OCI-LY7 (cell line): ENCODE data around the gene GNMT. TPM values are rescaled to one million over a fixed set of nuclear protein-coding genes. Genes with fewer than 3 reads are reported as not detected.

ENCODE experiments used
- BruUV-seq: library from RNA; stranded (reverse); fragments of 400-500 nt; replicated peaks from 2 replicates; lab custom pipeline; 2021; lab: Mats Ljungman, UMichigan
- CTCF ChIA-PET: fragments of 300-600 bp; sonication (Branson Sonifier 250); formaldehyde crosslinking; loops from one replicate; lab custom pipeline; 2022; ENCODE audit warnings: antibody characterized with exemption; ENCODE audit not compliant: unreplicated experiment; lab: Charles Lee
- POLR2A ChIA-PET: fragments of 300-600 bp; sonication (Branson Sonifier 250); formaldehyde crosslinking; loops from one replicate; lab custom pipeline; 2022; ENCODE audit warnings: antibody characterized with exemption; lab: Charles Lee
- DNase-seq: peaks from one replicate; pipeline ENCODE4 v3.0.0-alpha.2; 2015; ENCODE audit warnings: low spot score
- H2AFZ ChIP-seq: fragments of 200-600 bp; sonication (generic), shearing (Covaris generic); 2 replicates; pipeline ENCODE4 v1.6.1; 2014; ENCODE audit warnings: mild to moderate bottlenecking, antibody characterized with exemption, low read length, moderate library complexity
- H3K27ac ChIP-seq: fragments of 200-600 bp; sonication (generic); 2 replicates; pipeline ENCODE4 v1.5.1; 2014; ENCODE audit warnings: mixed run types, low read depth, mild to moderate bottlenecking, moderate library complexity, low read length, inconsistent platforms; ENCODE audit not compliant: poor library complexity, severe bottlenecking
- H3K36me3 ChIP-seq: fragments of 200-600 bp; sonication (generic); 2 replicates; pipeline ENCODE4 v1.6.1; 2014; ENCODE audit warnings: mild to moderate bottlenecking, antibody characterized with exemption, low read length, moderate library complexity, mixed read lengths; ENCODE audit not compliant: insufficient read depth
- H3K4me1 ChIP-seq: fragments of 200-600 bp; sonication (generic); 2 replicates; pipeline ENCODE4 v1.5.1; 2014; ENCODE audit warnings: mild to moderate bottlenecking, low read length; ENCODE audit not compliant: insufficient read depth, poor library complexity, severe bottlenecking
- H3K4me2 ChIP-seq: fragments of 200-600 bp; sonication (generic); 2 replicates; pipeline ENCODE4 v1.6.1; 2014; ENCODE audit warnings: mild to moderate bottlenecking, low read length
- H3K4me3 ChIP-seq: fragments of 200-600 bp; sonication (generic); 2 replicates; pipeline ENCODE4 v1.5.1; 2014; ENCODE audit warnings: mild to moderate bottlenecking, low read depth, low read length; ENCODE audit not compliant: poor library complexity, severe bottlenecking
- H3K79me2 ChIP-seq: fragments of 200-600 bp; sonication (generic); 2 replicates; pipeline ENCODE4 v1.6.1; 2016; ENCODE audit warnings: low read depth, mild to moderate bottlenecking, low read length, moderate library complexity, mixed read lengths; ENCODE audit not compliant: insufficient read depth
- H3K9me2 ChIP-seq: fragments of 200-600 bp; sonication (generic); 2 replicates; pipeline ENCODE4 v1.6.1; 2016; ENCODE audit warnings: mild to moderate bottlenecking, low read length, mixed read lengths; ENCODE audit not compliant: insufficient read depth
- H3K9me3 ChIP-seq: fragments of 200-600 bp; sonication (generic); 2 replicates; pipeline ENCODE4 v1.6.1; 2014; ENCODE audit warnings: mild to moderate bottlenecking, mixed run types, low read length, mixed read lengths
- H4K20me1 ChIP-seq: fragments of 200-600 bp; sonication (generic); 2 replicates; pipeline ENCODE4 v1.6.1; 2014; ENCODE audit warnings: mild to moderate bottlenecking, antibody characterized with exemption, low read length, moderate library complexity, mixed read lengths; ENCODE audit not compliant: insufficient read depth
- EZH2phosphoT487 ChIP-seq: fragments of 200-600 bp; sonication (generic); IDR thresholded peaks from 2 replicates; pipeline ENCODE4 v1.6.1; 2018; ENCODE audit warnings: low read depth, borderline replicate concordance, mild to moderate bottlenecking, mixed run types, antibody characterized with exemption, low read length, moderate library complexity, mixed read lengths
- intact Hi-C: fragments of 100-400 bp; cut with micrococcal nuclease; formaldehyde crosslinking; loops from one replicate; pipeline ENCODE4 v1.10.0; 2022; ENCODE audit not compliant: unreplicated experiment
- total RNA-seq, 2 experiments: library from RNA; depleted of rRNA in 1 of 2; stranded (reverse); fragments of >200 nt in 1 of 2; shearing (Covaris generic) in 1 of 2; gene quantifications; 2 replicates each; pipeline ENCODE4 v1.2.3, GENCODE V29; 2014 to 2022
- TF ChIP-seq, protein P1 (sequence below): fragments of 200-600 bp; sonication (generic); conservative IDR thresholded peaks from 2 replicates; pipeline ENCODE4 v1.5.1; 2014; ENCODE audit warnings: mild to moderate bottlenecking, antibody characterized with exemption, low read length, moderate library complexity, mixed read lengths

GNMT gene
- total RNA-seq, 2 experiments from 2014 or later = 1.7 TPM

DNA sequence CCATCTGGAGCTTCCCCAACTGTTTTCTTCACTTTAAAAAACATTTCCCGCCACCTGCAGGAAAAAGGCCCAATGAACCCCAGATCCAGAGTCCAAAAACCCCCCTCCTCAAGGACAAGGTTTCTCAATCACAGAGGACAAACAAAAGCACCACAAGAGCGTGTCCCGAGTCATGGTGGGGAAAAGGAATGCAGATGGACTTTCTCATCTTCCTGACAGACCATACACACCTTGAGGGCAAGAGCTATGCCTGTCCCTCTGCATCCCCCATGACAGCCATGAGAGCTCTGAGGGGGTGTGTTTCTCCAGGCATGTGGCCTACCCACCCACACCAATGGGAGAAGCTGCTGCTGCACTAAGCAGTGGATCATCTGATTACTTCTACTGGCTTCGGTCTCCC lies 9.4 kb downstream of the GNMT start:
- no peak overlapping the region for H3K27ac ChIP-seq
- no peaks in the 10 kb centered on the region for H3K79me2 ChIP-seq
- ChIA-PET POLR2A (no interaction called here), CTCF (no interaction called here)
- no peak overlapping the region for H3K4me2 ChIP-seq
- H3K9me2 ChIP-seq = no peaks in the 10 kb centered on the region
- no TSS peak for BruUV-seq
- TF ChIP-seq, protein P1, sequence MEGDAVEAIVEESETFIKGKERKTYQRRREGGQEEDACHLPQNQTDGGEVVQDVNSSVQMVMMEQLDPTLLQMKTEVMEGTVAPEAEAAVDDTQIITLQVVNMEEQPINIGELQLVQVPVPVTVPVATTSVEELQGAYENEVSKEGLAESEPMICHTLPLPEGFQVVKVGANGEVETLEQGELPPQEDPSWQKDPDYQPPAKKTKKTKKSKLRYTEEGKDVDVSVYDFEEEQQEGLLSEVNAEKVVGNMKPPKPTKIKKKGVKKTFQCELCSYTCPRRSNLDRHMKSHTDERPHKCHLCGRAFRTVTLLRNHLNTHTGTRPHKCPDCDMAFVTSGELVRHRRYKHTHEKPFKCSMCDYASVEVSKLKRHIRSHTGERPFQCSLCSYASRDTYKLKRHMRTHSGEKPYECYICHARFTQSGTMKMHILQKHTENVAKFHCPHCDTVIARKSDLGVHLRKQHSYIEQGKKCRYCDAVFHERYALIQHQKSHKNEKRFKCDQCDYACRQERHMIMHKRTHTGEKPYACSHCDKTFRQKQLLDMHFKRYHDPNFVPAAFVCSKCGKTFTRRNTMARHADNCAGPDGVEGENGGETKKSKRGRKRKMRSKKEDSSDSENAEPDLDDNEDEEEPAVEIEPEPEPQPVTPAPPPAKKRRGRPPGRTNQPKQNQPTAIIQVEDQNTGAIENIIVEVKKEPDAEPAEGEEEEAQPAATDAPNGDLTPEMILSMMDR = no peak
- no peak for TF ChIP-seq EZH2phosphoT487
- intact Hi-C loops = no loop called here
- no peak overlapping the region for H3K4me3 ChIP-seq
- no peaks in the 10 kb centered on the region for H3K4me1 ChIP-seq
- no peak overlapping the region for H2AFZ ChIP-seq
- H3K9me3 ChIP-seq = no peaks in the 10 kb centered on the region
- DNase-seq = no peak
- H4K20me1 ChIP-seq = no peaks in the 10 kb centered on the region
- H3K36me3 ChIP-seq = peaks cover 20% of the 10 kb centered on the region

DNA sequence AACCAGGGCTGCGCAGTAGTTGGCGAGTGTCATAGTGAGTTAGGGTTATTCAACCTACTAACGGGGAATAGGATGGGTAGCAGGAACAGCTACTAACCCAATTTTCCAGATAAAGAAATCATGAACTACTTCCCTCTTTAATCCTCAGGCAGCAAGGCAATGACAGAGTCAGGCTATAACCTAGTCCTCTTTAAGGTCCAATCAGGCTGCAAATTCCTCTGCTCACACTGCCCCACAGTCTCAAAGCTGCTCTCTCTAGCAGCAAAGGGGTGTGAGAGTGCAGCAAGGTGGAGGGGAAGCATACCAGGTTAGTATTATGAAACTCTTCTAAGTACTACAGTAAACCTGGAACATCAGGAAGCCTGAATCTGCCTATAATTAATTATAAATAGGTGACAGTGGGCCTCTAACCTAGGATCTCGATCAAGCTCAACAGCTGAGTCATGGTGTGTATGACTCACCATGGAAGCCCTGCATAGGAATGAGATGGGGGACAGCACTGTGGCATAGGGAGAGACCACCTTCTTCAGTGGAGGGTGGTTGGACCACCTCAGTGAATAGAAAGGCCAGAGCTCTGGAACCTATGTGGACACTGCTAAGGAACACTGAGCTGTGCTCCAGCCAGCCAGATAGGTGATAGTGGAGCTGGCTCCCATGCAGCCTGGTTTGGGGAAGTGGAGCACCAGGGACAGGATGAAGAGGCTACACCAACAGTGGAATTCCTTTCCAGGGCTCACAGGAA lies 10.5 kb downstream of the GNMT start:
- H4K20me1 ChIP-seq = no peaks in the 10 kb centered on the region
- peaks cover 25% of the 10 kb centered on the region for H3K36me3 ChIP-seq
- H3K27ac ChIP-seq = no peak overlapping the region
- no peaks in the 10 kb centered on the region for H3K4me1 ChIP-seq
- BruUV-seq = no TSS peak
- POLR2A ChIA-PET = interaction anchor here (0.6 to 1.8 kb wide), 2 partner anchors 13 to 737 kb away, joined by 5 to 9 read pairs; partner anchors contain the start of gene PPP2R5D
- H3K4me2 ChIP-seq = no peak overlapping the region
- intact Hi-C loops = no loop called here
- no peaks in the 10 kb centered on the region for H3K9me2 ChIP-seq
- H2AFZ ChIP-seq = no peak overlapping the region
- DNase-seq = no peak
- CTCF ChIA-PET = no interaction called here
- no peaks in the 10 kb centered on the region for H3K9me3 ChIP-seq
- H3K79me2 ChIP-seq = no peaks in the 10 kb centered on the region
- no peak for TF ChIP-seq EZH2phosphoT487
- TF ChIP-seq, protein P1 = no peak
- no peak overlapping the region for H3K4me3 ChIP-seq

DNA sequence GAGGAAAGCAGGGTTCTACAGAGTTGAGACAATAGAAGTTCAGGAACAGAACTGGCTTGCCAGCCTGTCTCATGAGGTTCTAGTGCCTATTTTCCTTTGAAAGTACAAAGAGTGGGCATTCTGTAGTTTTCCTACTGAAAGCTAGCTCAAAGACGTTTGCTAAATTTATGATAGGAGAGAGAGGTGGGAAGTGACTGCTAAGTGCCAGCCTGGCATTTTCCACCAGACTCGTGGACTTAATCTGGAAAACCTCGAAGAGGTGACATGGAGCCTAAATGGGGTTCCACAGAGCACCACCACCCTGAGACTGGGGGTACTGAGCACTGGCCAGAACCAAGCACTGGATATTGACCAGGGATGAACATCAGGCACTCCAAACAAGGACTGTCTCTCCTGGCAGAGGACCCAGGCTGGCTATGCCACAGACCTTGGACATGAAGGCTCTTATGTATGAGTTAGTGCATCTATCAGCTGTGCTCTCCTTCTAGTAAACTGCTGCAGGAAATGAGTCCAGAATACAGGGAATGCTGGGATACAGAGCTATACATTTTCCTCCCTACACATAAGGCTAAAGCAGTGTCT lies 11.3 kb downstream of the GNMT start:
- Histone ChIP-seq H3K4me1 (peaks cover under 1% of the 10 kb centered on the region), H3K79me2 (peaks cover 4% of the 10 kb centered on the region; the same call in 1 of the 2 replicates), H2AFZ (no peak overlapping the region), H3K4me3 (no peak overlapping the region), H3K36me3 (peaks cover 27% of the 10 kb centered on the region), H3K9me2 (no peaks in the 10 kb centered on the region), H3K4me2 (no peak overlapping the region), H3K27ac (no peak overlapping the region), H4K20me1 (no peaks in the 10 kb centered on the region), H3K9me3 (no peaks in the 10 kb centered on the region)
- BruUV-seq = no TSS peak
- no peak for DNase-seq
- ChIA-PET CTCF (no interaction called here), POLR2A (interaction anchor here (1.8 kb wide), 1 partner anchor 12 kb away, joined by 9 read pairs; the partner anchor contains the start of gene PPP2R5D)
- TF ChIP-seq EZH2phosphoT487 = no peak
- TF ChIP-seq, protein P1 = no peak
- intact Hi-C loops = no loop called here
